22Rv1 (cell line): ENCODE measurements around the gene NDUFA13.

Experiments
- H3K27ac ChIP-seq: fragments of 450-650 bp; 2 replicates; pipeline ENCODE4 v1.5.1; 2017
- ZFX ChIP-seq: fragments of 450-650 bp; IDR thresholded peaks from 2 replicates; pipeline ENCODE4 v1.6.1; 2017; ENCODE audit warnings: antibody characterized with exemption, borderline replicate concordance
- TF ChIP-seq, protein P1 (sequence below): fragments of 450-650 bp; IDR thresholded peaks from 2 replicates; pipeline ENCODE4 v1.5.1; 2017; ENCODE audit warnings: mild to moderate bottlenecking

Gene NDUFA13

DNA sequence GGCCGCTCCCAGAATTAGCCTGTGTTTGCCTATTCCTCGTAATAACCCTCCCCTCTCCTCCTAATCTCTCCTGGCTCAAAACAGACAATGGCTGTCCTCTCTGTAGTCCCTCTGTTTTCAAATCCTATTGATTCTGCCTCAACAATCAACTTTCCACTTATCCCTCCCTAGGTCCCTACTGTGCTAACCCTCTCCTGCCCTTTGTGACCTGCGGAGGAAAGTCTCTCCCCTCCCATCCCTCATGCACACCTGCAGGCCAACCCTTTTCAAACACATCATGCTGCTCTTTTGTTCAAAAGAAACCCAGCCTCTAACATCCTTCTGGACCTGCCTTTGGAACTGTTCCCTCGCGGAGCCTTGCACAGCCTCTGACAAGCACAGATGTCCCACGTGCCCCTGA is 59.4 kb downstream of the NDUFA13 start:
- TF ChIP-seq, protein P1, sequence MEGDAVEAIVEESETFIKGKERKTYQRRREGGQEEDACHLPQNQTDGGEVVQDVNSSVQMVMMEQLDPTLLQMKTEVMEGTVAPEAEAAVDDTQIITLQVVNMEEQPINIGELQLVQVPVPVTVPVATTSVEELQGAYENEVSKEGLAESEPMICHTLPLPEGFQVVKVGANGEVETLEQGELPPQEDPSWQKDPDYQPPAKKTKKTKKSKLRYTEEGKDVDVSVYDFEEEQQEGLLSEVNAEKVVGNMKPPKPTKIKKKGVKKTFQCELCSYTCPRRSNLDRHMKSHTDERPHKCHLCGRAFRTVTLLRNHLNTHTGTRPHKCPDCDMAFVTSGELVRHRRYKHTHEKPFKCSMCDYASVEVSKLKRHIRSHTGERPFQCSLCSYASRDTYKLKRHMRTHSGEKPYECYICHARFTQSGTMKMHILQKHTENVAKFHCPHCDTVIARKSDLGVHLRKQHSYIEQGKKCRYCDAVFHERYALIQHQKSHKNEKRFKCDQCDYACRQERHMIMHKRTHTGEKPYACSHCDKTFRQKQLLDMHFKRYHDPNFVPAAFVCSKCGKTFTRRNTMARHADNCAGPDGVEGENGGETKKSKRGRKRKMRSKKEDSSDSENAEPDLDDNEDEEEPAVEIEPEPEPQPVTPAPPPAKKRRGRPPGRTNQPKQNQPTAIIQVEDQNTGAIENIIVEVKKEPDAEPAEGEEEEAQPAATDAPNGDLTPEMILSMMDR, result no peak
- TF ChIP-seq ZFX, result no peak
- no peak overlapping the region for H3K27ac ChIP-seq
